Thyroid gland (tissue), 4 donors: ENCODE results near the gene LRP10.

Experiments used
- POLR2A ChIP-seq, 2 donors: fragments of 450-650 bp; IDR thresholded peaks; one replicate each; pipeline ENCODE4 v1.6.1; 2017; ENCODE audit warnings: antibody characterized with exemption in 2 of 2, mild to moderate bottlenecking in 2 of 2, moderate library complexity in 1 of 2
- TF ChIP-seq, protein P1 (sequence below), 6 experiments: fragments of 200-600 bp in 3 of 6; fragments of 450-650 bp in 3 of 6; sonication (generic) in 3 of 6; IDR thresholded peaks; one replicate each; pipeline ENCODE4 v1.5.1; 2016 to 2019; ENCODE audit warnings: antibody characterized with exemption in 6 of 6, mild to moderate bottlenecking in 2 of 6, inconsistent platforms in 1 of 6, moderate library complexity in 1 of 6

GRCh38 chr14:22928237-22929103 is 56.9 kb downstream of the LRP10 start:
- TF ChIP-seq POLR2A (IDR thresholded peaks at IDR 0.05): no peak
- TF ChIP-seq, protein P1, sequence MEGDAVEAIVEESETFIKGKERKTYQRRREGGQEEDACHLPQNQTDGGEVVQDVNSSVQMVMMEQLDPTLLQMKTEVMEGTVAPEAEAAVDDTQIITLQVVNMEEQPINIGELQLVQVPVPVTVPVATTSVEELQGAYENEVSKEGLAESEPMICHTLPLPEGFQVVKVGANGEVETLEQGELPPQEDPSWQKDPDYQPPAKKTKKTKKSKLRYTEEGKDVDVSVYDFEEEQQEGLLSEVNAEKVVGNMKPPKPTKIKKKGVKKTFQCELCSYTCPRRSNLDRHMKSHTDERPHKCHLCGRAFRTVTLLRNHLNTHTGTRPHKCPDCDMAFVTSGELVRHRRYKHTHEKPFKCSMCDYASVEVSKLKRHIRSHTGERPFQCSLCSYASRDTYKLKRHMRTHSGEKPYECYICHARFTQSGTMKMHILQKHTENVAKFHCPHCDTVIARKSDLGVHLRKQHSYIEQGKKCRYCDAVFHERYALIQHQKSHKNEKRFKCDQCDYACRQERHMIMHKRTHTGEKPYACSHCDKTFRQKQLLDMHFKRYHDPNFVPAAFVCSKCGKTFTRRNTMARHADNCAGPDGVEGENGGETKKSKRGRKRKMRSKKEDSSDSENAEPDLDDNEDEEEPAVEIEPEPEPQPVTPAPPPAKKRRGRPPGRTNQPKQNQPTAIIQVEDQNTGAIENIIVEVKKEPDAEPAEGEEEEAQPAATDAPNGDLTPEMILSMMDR (IDR thresholded peaks at IDR 0.05): no peak
